NOMO-1 treated with dmso at 0.1 percent for 144 hours (cell line): Measurements from ENCODE around the gene TMEM91.
"Not testable (repeated sequence)": the region's sequence is repeated elsewhere in the genome, so short reads cannot be mapped to it uniquely, and the experiment has no call there.

Source experiments
- DNase-seq: peaks from one replicate; lab custom pipeline; 2025; ENCODE audit not compliant: unreplicated experiment; lab: John Stamatoyannopoulos, UW

TMEM91 gene

GRCh38 chr19:41352609-41353465 is 23.5 kb upstream of the TMEM91 start:
- DNase-seq, result peak; percentile 77

GRCh38 chr19:41353466-41354342 is 22.6 kb upstream of the TMEM91 start, which contains the start of gene TGFB1:
TGFB1 (minus strand) TSS chr19:41353922; CDS start chr19:41353044, 878 bp downstream.
- peak; percentile 81 for DNase-seq

GRCh38 chr19:41354343-41354953 is 21.9 kb upstream of the TMEM91 start:
- DNase-seq, result no peak

GRCh38 chr19:41355035-41355434 is 21.3 kb upstream of the TMEM91 start:
- DNase-seq, result no peak

GRCh38 chr19:41355802-41356201 is 20.5 kb upstream of the TMEM91 start:
- DNase-seq, result no peak

- DNase-seq, result no peak
Measured at GRCh38 chr19:41356984-41357739, 19.2 kb upstream of the TMEM91 start.

GRCh38 chr19:41357746-41358145 is 18.6 kb upstream of the TMEM91 start:
- DNase-seq, result no peak

GRCh38 chr19:41359741-41360140 is 16.6 kb upstream of the TMEM91 start:
- DNase-seq, result no peak

- no peak for DNase-seq
Measured at GRCh38 chr19:41362143-41362847, 14.0 kb upstream of the TMEM91 start.

- DNase-seq, result no peak
Measured at GRCh38 chr19:41363371-41363752, 13.0 kb upstream of the TMEM91 start.

- peak; percentile 97 for DNase-seq
Measured at GRCh38 chr19:41363753-41364523, 12.4 kb upstream of the TMEM91 start, which contains the start of gene B9D2. B9D2 (minus strand) TSS chr19:41364149; CDS start chr19:41363519, 630 bp downstream.

GRCh38 chr19:41364524-41365391 is 11.6 kb upstream of the TMEM91 start:
- no peak for DNase-seq

GRCh38 chr19:41366089-41366488 is 10.2 kb upstream of the TMEM91 start:
- no peak for DNase-seq

GRCh38 chr19:41367848-41368301 is 8.5 kb upstream of the TMEM91 start:
- peak; percentile 51 for DNase-seq

GRCh38 chr19:41369769-41370168 is 6.6 kb upstream of the TMEM91 start:
- no peak for DNase-seq

- DNase-seq, result not testable (repeated sequence)
Measured at GRCh38 chr19:41371119-41371518, 5.2 kb upstream of the TMEM91 start.

- DNase-seq, result no peak
Measured at GRCh38 chr19:41371541-41371940, 4.8 kb upstream of the TMEM91 start.

GRCh38 chr19:41372501-41372900 is 3.8 kb upstream of the TMEM91 start:
- DNase-seq, result no peak
